HepG2 (cell line): ENCODE measurements around the gene GLB1L3. TPM values are rescaled to one million over a fixed set of nuclear protein-coding genes. Genes with fewer than 3 reads are reported as not detected.

Experiments used
- ATAC-seq: fragments of 200-7000 bp; cut with Tn5 transposase; 3 replicates; pipeline ENCODE4 v1.9.1; 2020; ENCODE audit warnings: mild to moderate bottlenecking, moderate library complexity
- BruUV-seq: library from RNA; stranded (reverse); fragments of 400-500 nt; replicated peaks from 2 replicates; lab custom pipeline; 2021; lab: Mats Ljungman, UMichigan
- CTCF ChIA-PET: fragments of 300-600 bp; formaldehyde crosslinking; extraction: SDS; loops from one replicate; lab custom pipeline; 2021; ENCODE audit warnings: low total read pairs, inconsistent platforms, low intra/inter-chr PET ratio; lab: Yijun Ruan, JAX
- POLR2A ChIA-PET: fragments of 350-600 bp; sonication (Branson Sonifier 250); formaldehyde crosslinking; loops from one replicate; lab custom pipeline; 2020; ENCODE audit warnings: antibody characterized with exemption, inconsistent platforms; lab: Yijun Ruan, JAX
- DNase-seq: peaks from one replicate; pipeline ENCODE4 v3.0.0-alpha.2; 2015; ENCODE audit warnings: low spot score
- FAIRE-seq: peaks from 3 replicates; lab custom pipeline; 2011; peaks lifted over from hg19 to GRCh38; lab: Jason Lieb, UNC
- H2AFZ ChIP-seq: one replicate; pipeline ENCODE4 v1.6.1; 2011; ENCODE audit warnings: low read length, inconsistent platforms
- H3K27ac ChIP-seq: fragments of 300-600 bp; 3 replicates; pipeline ENCODE4 v1.8.0; 2011; ENCODE audit warnings: mixed run types, mild to moderate bottlenecking, mixed read lengths, low read length, inconsistent platforms; ENCODE audit not compliant: insufficient read depth; ENCODE audit errors: extremely low read length
- H3K27me3 ChIP-seq, 2 experiments: fragments of 200-600 bp in 1 of 2; 2 replicates in 1 of 2; 3 replicates in 1 of 2; pipeline versions ENCODE4 v1.6.0 to v1.8.0; 2011; ENCODE audit warnings: low read length in 2 of 2, mild to moderate bottlenecking in 2 of 2, moderate library complexity in 2 of 2, inconsistent platforms in 1 of 2; ENCODE audit not compliant: insufficient read depth in 2 of 2, control insufficient read depth in 1 of 2
- H3K36me3 ChIP-seq, 2 experiments: fragments of 200-600 bp in 1 of 2; replicated peaks in 1 of 2; 2 replicates in 1 of 2; 3 replicates in 1 of 2; pipeline versions ENCODE4 v1.5.1 to v1.8.0; 2011; ENCODE audit warnings: low read length in 2 of 2, inconsistent platforms in 1 of 2; ENCODE audit not compliant: insufficient read depth in 2 of 2, control insufficient read depth in 1 of 2
- H3K4me1 ChIP-seq: 2 replicates; pipeline ENCODE4 v1.5.1; 2012; ENCODE audit warnings: low read length, inconsistent platforms; ENCODE audit not compliant: insufficient read depth
- H3K4me2 ChIP-seq: 2 replicates; pipeline ENCODE4 v1.6.0; 2011; ENCODE audit warnings: low read depth, low read length, inconsistent platforms
- H3K4me3 ChIP-seq, 3 experiments: fragments of 200-600 bp in 1 of 3; sonication (generic), shearing (Covaris generic) in 1 of 3; replicated peaks in 1 of 3; 2 replicates each; pipeline ENCODE4 v1.5.1; 2011 to 2016; ENCODE audit warnings: low read length in 3 of 3, inconsistent platforms in 2 of 3, low read depth in 2 of 3, mild to moderate bottlenecking in 2 of 3, control low read depth in 1 of 3, mixed read lengths in 1 of 3; ENCODE audit not compliant: insufficient read depth in 1 of 3
- H3K79me2 ChIP-seq: one replicate; pipeline ENCODE4 v1.6.1; 2011; ENCODE audit warnings: low read length, inconsistent platforms; ENCODE audit not compliant: insufficient read depth
- H3K9ac ChIP-seq: 2 replicates; pipeline ENCODE4 v1.6.0; 2011; ENCODE audit warnings: mild to moderate bottlenecking, low read depth, low read length, inconsistent platforms; ENCODE audit not compliant: insufficient read depth
- H3K9me3 ChIP-seq: 2 replicates; pipeline ENCODE4 v1.5.1; 2012; ENCODE audit warnings: mild to moderate bottlenecking, low read length
- H4K20me1 ChIP-seq: 2 replicates; pipeline ENCODE4 v1.6.0; 2011; ENCODE audit warnings: inconsistent platforms, mild to moderate bottlenecking, low read length, moderate library complexity; ENCODE audit not compliant: insufficient read depth
- CREM ChIP-seq, 2 experiments: sonication (generic) in 1 of 2; formaldehyde crosslinking in 1 of 2; IDR thresholded peaks; 2 replicates each; pipeline versions ENCODE4 v1.4.0 to v1.6.1; 2016 to 2020; ENCODE audit warnings: antibody characterized with exemption in 1 of 2, mild to moderate bottlenecking in 1 of 2, missing genetic modification reagents in 1 of 2
- NFATC3 ChIP-seq: sonication (generic); formaldehyde crosslinking; IDR thresholded peaks from 2 replicates; pipeline ENCODE4 v1.5.1; 2020; ENCODE audit warnings: mild to moderate bottlenecking, missing genetic modification reagents
- SMYD3 ChIP-seq: sonication (generic); formaldehyde crosslinking; IDR thresholded peaks from 2 replicates; pipeline ENCODE4 v1.8.1; 2023; ENCODE audit warnings: mild to moderate bottlenecking, missing genetic modification reagents
- SP140L ChIP-seq: sonication (generic); formaldehyde crosslinking; IDR thresholded peaks from 2 replicates; pipeline ENCODE4 v1.4.0; 2020; ENCODE audit warnings: missing genetic modification reagents, borderline replicate concordance
- SP5 ChIP-seq: IDR thresholded peaks from 2 replicates; pipeline ENCODE4 v1.6.1; 2016; ENCODE audit warnings: low read depth, borderline replicate concordance
- TOE1 ChIP-seq: sonication (generic); formaldehyde crosslinking; IDR thresholded peaks from 2 replicates; pipeline ENCODE4 v1.4.0; 2020; ENCODE audit warnings: mild to moderate bottlenecking, missing genetic modification reagents
- XRCC5 ChIP-seq: fragments of 200-400 bp; formaldehyde crosslinking; optimal IDR thresholded peaks from 2 replicates; pipeline ENCODE3; 2017; ENCODE audit warnings: mild to moderate bottlenecking, low read length
- ZFP37 ChIP-seq: sonication (generic); formaldehyde crosslinking; IDR thresholded peaks from 2 replicates; pipeline ENCODE4 v1.4.0; 2020; ENCODE audit warnings: missing genetic modification reagents, borderline replicate concordance
- ZNF326 ChIP-seq: sonication (generic); formaldehyde crosslinking; IDR thresholded peaks from 2 replicates; pipeline ENCODE4 v1.4.0; 2020; ENCODE audit warnings: missing genetic modification reagents, borderline replicate concordance
- WGBS: methylation state at CpG from one replicate; pipeline ENCODE4 v1.1.6; 2017; ENCODE audit warnings: low lambda C conversion rate; 5-methylcytosine and 5-hydroxymethylcytosine counted together
- in situ Hi-C: cut with HindIII; loops from 2 replicates; pipeline ENCODE4 v1.10.0; 2017; ENCODE audit warnings: low pct_unique_long_range_greater_than_20kb; ENCODE audit not compliant: extremely low pct_ligation_motif_present
- intact Hi-C: fragments of 100-400 bp; cut with micrococcal nuclease; formaldehyde crosslinking; loops from one replicate; pipeline ENCODE4 v1.10.0; 2022; ENCODE audit not compliant: unreplicated experiment
- polyA plus RNA-seq, 8 experiments: library from polyadenylated mRNA; depleted of rRNA in 3 of 8; stranded (reverse) in 7 of 8; unstranded in 1 of 8; fragments of >200 nt; fragmentation: Illumina TruSeq in 4 of 8; extraction: Trizol in 4 of 8; gene quantifications; 2 replicates each; pipeline versions ENCODE4 v1.2.1 to v1.2.3, GENCODE V29; 2011 to 2016; ENCODE audit warnings: low read depth in 4 of 8, missing spikeins in 1 of 8, mixed read lengths in 1 of 8; ENCODE audit not compliant: insufficient read depth in 1 of 8
- total RNA-seq, 5 experiments: library from RNA; depleted of rRNA; stranded (reverse); fragments of >200 nt; fragmentation: Illumina TruSeq; extraction: Trizol; gene quantifications; 2 replicates each; pipeline ENCODE4 v1.2.3, GENCODE V29; 2016; ENCODE audit warnings: low read depth in 1 of 5
- TF ChIP-seq, protein P1 (sequence below), 2 experiments: fragments of 450-650 bp in 1 of 2; sonication (generic) in 1 of 2; formaldehyde crosslinking; IDR thresholded peaks; 2 replicates each; pipeline versions ENCODE4 v1.5.0 to v1.8.0; 2020 to 2022; ENCODE audit warnings: mild to moderate bottlenecking in 1 of 2, missing genetic modification reagents in 1 of 2
- TF ChIP-seq, protein P2 (sequence below): IDR thresholded peaks from 2 replicates; pipeline ENCODE4 v1.6.1; 2016; ENCODE audit warnings: low read depth, borderline replicate concordance

The GLB1L3 gene
- total and polyA plus RNA-seq, 2 of the 13 experiments (the other 11 are each of a cell fraction or from before 2014, with no cell fraction given): not detected

DNA sequence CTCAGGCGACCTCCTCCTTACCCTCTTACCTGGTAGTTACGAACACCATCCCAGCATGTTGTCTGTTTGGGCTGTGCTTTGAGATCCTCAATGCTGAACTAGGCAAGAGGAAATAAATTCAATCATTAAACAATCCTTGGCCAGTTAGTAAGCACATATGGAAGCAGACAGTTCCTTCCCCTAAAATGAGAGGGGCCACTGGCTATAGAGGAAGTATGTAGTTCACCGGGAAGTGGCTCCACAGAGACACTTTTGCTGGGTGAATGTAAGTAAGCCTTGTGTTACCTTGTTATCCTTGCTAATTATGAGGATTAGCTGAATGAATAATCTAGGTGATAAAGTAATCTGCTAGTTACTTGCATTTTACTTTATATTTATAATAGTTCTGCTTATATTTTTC is 25.9 kb upstream of the GLB1L3 start:
- peaks cover 8 to 47% of the 10 kb centered on the region in 2 experiments for H3K36me3 ChIP-seq
- H3K4me3 ChIP-seq: no peak overlapping the region
- peaks cover 20% of the 10 kb centered on the region for H3K4me1 ChIP-seq
- no peak overlapping the region for H3K27ac ChIP-seq
- WGBS: 92% methylated on average over 3 of the region's 3 CpGs
- no peaks in the 10 kb centered on the region for H3K9me3 ChIP-seq
- DNase-seq: no peak
- no peaks in the 10 kb centered on the region for H4K20me1 ChIP-seq
- H3K9ac ChIP-seq: no peak overlapping the region
- no TSS peak for BruUV-seq
- peaks cover 21% of the 10 kb centered on the region for H3K79me2 ChIP-seq
- ChIA-PET CTCF (no interaction called here), POLR2A (interaction anchor here (1.3 kb wide), 1 partner anchor 26 kb away, joined by 3 read pairs; the partner anchor contains the start of gene NCAPD3)
- H3K4me2 ChIP-seq: no peak overlapping the region
- H3K27me3 ChIP-seq: no peaks in the 10 kb centered on the region
- no peak for FAIRE-seq
- TF ChIP-seq CREM (IDR thresholded peaks at IDR 0.05) (no peak), CREM (CRISPR knock-in tag; IDR thresholded peaks at IDR 0.05) (no peak), ZFP37 (CRISPR knock-in tag) (no peak), SP140L (CRISPR knock-in tag) (no peak), SMYD3 (CRISPR knock-in tag) (no peak), SP5 (no peak)
- TF ChIP-seq, protein P1, sequence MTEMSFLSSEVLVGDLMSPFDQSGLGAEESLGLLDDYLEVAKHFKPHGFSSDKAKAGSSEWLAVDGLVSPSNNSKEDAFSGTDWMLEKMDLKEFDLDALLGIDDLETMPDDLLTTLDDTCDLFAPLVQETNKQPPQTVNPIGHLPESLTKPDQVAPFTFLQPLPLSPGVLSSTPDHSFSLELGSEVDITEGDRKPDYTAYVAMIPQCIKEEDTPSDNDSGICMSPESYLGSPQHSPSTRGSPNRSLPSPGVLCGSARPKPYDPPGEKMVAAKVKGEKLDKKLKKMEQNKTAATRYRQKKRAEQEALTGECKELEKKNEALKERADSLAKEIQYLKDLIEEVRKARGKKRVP (CRISPR knock-in tag; IDR thresholded peaks at IDR 0.05): no peak
- H2AFZ ChIP-seq: no peak overlapping the region
- in situ Hi-C loops (no loop called here), intact Hi-C loops (no loop called here)
- ATAC-seq: no peak

DNA sequence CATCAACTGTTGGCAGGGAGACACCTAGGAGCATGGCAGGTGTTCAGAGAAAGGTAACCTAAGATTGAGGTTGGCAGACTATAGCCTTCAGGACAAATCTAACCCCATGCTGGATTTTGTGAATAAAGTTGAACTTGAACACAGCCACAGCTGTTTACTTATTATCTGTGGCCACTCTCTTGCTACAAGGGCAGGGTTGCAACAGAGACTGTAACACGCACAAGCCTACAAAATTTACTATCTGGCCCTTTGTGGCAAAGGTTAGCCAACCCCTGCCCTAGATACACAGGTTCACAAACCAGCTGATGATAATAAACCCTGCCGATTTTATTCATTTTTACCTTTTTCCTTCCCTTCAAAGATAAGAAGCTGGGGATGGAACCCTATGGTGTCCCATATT is 25.5 kb upstream of the GLB1L3 start:
- H3K4me2 ChIP-seq: no peak overlapping the region
- no peaks in the 10 kb centered on the region for H3K27me3 ChIP-seq
- no peak overlapping the region for H3K27ac ChIP-seq
- ChIA-PET POLR2A (interaction anchor here (1.3 kb wide), 1 partner anchor 27 kb away, joined by 3 read pairs; the partner anchor contains the start of gene NCAPD3), CTCF (no interaction called here)
- intact Hi-C loops: no loop called here
- TF ChIP-seq, protein P2, sequence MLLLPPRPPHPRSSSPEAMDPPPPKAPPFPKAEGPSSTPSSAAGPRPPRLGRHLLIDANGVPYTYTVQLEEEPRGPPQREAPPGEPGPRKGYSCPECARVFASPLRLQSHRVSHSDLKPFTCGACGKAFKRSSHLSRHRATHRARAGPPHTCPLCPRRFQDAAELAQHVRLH: no peak
- no peak for TF ChIP-seq TOE1
- TF ChIP-seq ZNF326 (CRISPR knock-in tag): no peak
- TF ChIP-seq XRCC5: no peak
- no peak for TF ChIP-seq NFATC3 (CRISPR knock-in tag)
- no peak for ATAC-seq
- FAIRE-seq: no peak
- peaks cover 24% of the 10 kb centered on the region for H3K4me1 ChIP-seq
- H4K20me1 ChIP-seq: no peaks in the 10 kb centered on the region
- 89% methylated on average over 2 of the region's 2 CpGs for WGBS
- H3K4me3 ChIP-seq: no peak overlapping the region
- no TSS peak for BruUV-seq
- H2AFZ ChIP-seq: no peak overlapping the region
- peaks cover 8 to 45% of the 10 kb centered on the region in 2 experiments for H3K36me3 ChIP-seq
- H3K9me3 ChIP-seq: no peaks in the 10 kb centered on the region
- in situ Hi-C loops: no loop called here
- no peak overlapping the region for H3K9ac ChIP-seq
- no peak for DNase-seq
- peaks cover 21% of the 10 kb centered on the region for H3K79me2 ChIP-seq
